ENCODE results near the gene KRTCAP2. TPM values are rescaled to one million over a fixed set of nuclear protein-coding genes. Genes with fewer than 3 reads are reported as not detected.

Gene KRTCAP2
- 19.8 and 25.9 TPM in 2 replicates for total RNA-seq (2013; cell fraction: nucleolus; rRNA removed)
- 142 and 149 TPM in 2 replicates for total RNA-seq (2014; rRNA removed)
- total RNA-seq (2014; rRNA removed; fragmentation: Illumina TruSeq; extraction: Trizol): 90.5 and 95.1 TPM in 2 replicates
- total RNA-seq (2021): 97.2 and 101 TPM in 2 replicates
- 176 TPM for polyA plus RNA-seq (2011; ENCODE audit: low read depth)
- 42.5 and 61.3 TPM in 2 replicates for polyA plus RNA-seq (2011; rRNA removed)
- 112 and 161 TPM in 2 replicates for polyA plus RNA-seq (2011; cell fraction: cytosol; rRNA removed)
- 95.9 and 97.3 TPM in 2 replicates for polyA plus RNA-seq (2011; cell fraction: nucleus; rRNA removed)
- 124 and 153 TPM in 2 replicates for polyA plus RNA-seq (2012)
- 92.4 and 139 TPM in 2 replicates for polyA plus RNA-seq (2014; fragmentation: Illumina TruSeq; extraction: Trizol)
- 100 to 1,000 TPM; 144 to 181 TPM for polyA plus RNA-seq (2014; fragmentation: Nextera tagmentation; extraction: Ambion mirVana)
- polyA plus RNA-seq (2014; rRNA removed): 78.1 and 79.7 TPM in 2 replicates
- 100 to 1,000 TPM; 230 to 238 TPM for polyA plus RNA-seq (2016; fragmentation: Nextera tagmentation; extraction: Ambion mirVana)
- polyA minus RNA-seq (2011; rRNA and poly(A)+ RNA removed): 64.4 and 93.5 TPM in 2 replicates
- polyA minus RNA-seq (2011; cell fraction: cytosol; rRNA and poly(A)+ RNA removed): 41.7 and 45.5 TPM in 2 replicates
- 16.6 and 31.4 TPM in 2 replicates for polyA minus RNA-seq (2011; cell fraction: nucleus; rRNA and poly(A)+ RNA removed)
- Bru-seq, nascent RNA: percentile 66 among the genes with signal in this experiment
- BruChase-seq, experiment 1, labeled RNA remaining after a 6-hour chase: percentile 90 among the genes with signal in this experiment
- percentile 81 among the genes with signal in this experiment for BruChase-seq, experiment 2, labeled RNA remaining after a 2-hour chase
- long read RNA-seq, experiment 1, transcript KRTCAP2-201 (5 exons, 552 nt): major isoform, 34 of 39 reads
- long read RNA-seq, experiment 1, partial matches to known transcripts: 1 of 39 reads
- long read RNA-seq, experiment 1, other reads (novel, unspliced or antisense): 2 of 39 reads
- long read RNA-seq, experiment 2, transcript KRTCAP2-201 (5 exons, 552 nt): major isoform, 44 of 53 reads
- long read RNA-seq, experiment 2, partial matches to known transcripts: 2 of 53 reads
- long read RNA-seq, experiment 2, other reads (novel, unspliced or antisense): 1 of 53 reads

- peak within 1 kb of the TSS; percentile 93 for H3K27ac ChIP-seq (ENCODE audit: control insufficient read depth, insufficient read depth)
- DNase-seq (ENCODE audit: low read depth, low spot score) (peak; percentile 89), FAIRE-seq (peak; percentile 95), ATAC-seq (peak; percentile 89)
- ChIA-PET SMC1A (ENCODE audit: uncharacterized antibody, unreplicated experiment) (interaction anchor here (0.6 to 4.7 kb wide), 19 partner anchors 12 to 111 kb away, joined by 3 to 46 read pairs (median 5); a partner anchor contains a TSS), POLR2A (interaction anchor here (0.6 to 7.4 kb wide), 15 partner anchors 12 to 783 kb away, joined by 3 to 77 read pairs (median 5); partner anchors contain the start of genes CLK2, MTX1 and SLC50A1), CTCF (interaction anchor here (0.6 to 12.1 kb wide), 60 partner anchors 8 to 788 kb away, joined by 3 to 284 read pairs (median 4); partner anchors contain the start of genes CLK2, FDPS, MTX1 and PMVK), RAD21 (ENCODE audit: unreplicated experiment) (interaction anchor here (0.6 to 2.3 kb wide), 22 partner anchors 12 to 694 kb away, joined by 3 to 21 read pairs (median 4); partner anchors contain the start of genes EFNA3 and SLC50A1)
- H3K4me3 ChIP-seq: peak within 1 kb of the TSS; percentile 73
- H2AFZ ChIP-seq (ENCODE audit: control insufficient read depth, low read depth, low read length): peak within 1 kb of the TSS; percentile 96
- H4K20me1 ChIP-seq (ENCODE audit: control insufficient read depth, insufficient read depth): no peaks in the 10 kb centered on the region
- H3K9me3 ChIP-seq (replicated peaks; ENCODE audit: control insufficient read depth, insufficient read depth, low read length): no peaks in the 10 kb centered on the region; the same call in 2 of the 3 replicates
- H3K36me3 ChIP-seq (ENCODE audit: control insufficient read depth in 2 of 2, insufficient read depth in 2 of 2, low read length in 1 of 2): peaks cover 0 to 3% of the 10 kb centered on the region in 2 experiments; a peak in 1 of 4 replicates
- peaks cover 26% of the 10 kb centered on the region for H3K4me1 ChIP-seq (ENCODE audit: control insufficient read depth, insufficient read depth, low read length)
- BruUV-seq (replicated peaks): TSS peak; percentile 86
- H3K4me2 ChIP-seq (ENCODE audit: control insufficient read depth, insufficient read depth): peak within 1 kb of the TSS; percentile 97
- in situ Hi-C loops (cut with MboI) (no loop called here), intact Hi-C loops (cut with micrococcal nuclease; ENCODE audit: unreplicated experiment) (loop anchor here (5.0 kb wide), 1 partner anchor 36 kb away; the partner anchor contains the start of gene SLC50A1)
- peaks cover 12% of the 10 kb centered on the region for H3K79me2 ChIP-seq (ENCODE audit: control insufficient read depth, insufficient read depth, low read length)
- under 1% methylated on average over 53 of the region's 57 CpGs for WGBS (ENCODE audit: insufficient coverage, insufficient replicate concordance, low lambda C conversion rate, missing lambda C conversion rate)
- peak within 1 kb of the TSS; percentile 97 for H3K9ac ChIP-seq (ENCODE audit: control insufficient read depth, insufficient read depth, low read length)
- H3K27me3 ChIP-seq (replicated peaks in 1 of 2; ENCODE audit: control insufficient read depth in 2 of 2, insufficient read depth in 2 of 2, low read length in 1 of 2): no peaks in the 10 kb centered on the region
- no peak for TF ChIP-seq E2F8 (IDR thresholded peaks at IDR 0.05; ENCODE audit: low read depth, partially characterized antibody)
- peak; percentile 76 for TF ChIP-seq NBN (IDR thresholded peaks at IDR 0.05)
- peak; percentile 89 for TF ChIP-seq CBFB (IDR thresholded peaks at IDR 0.05; ENCODE audit: low read depth)
- TF ChIP-seq FOS (IDR thresholded peaks at IDR 0.05; ENCODE audit: borderline replicate concordance, extremely low read depth, insufficient read length): no peak
- peak; percentile 46 for TF ChIP-seq SP1 (IDR thresholded peaks at IDR 0.05; ENCODE audit: low read depth, low read length)
- 0 out of 2 replicates have a peak, but pooled peaks have one; percentile 59 for TF ChIP-seq WRNIP1 (IDR thresholded peaks at IDR 0.05; ENCODE audit: borderline replicate concordance, low read depth, low read length)
- no peak for TF ChIP-seq EZH2 (IDR thresholded peaks at IDR 0.05; ENCODE audit: borderline replicate concordance, control insufficient read depth, low read depth, low read length)
- no peak for TF ChIP-seq STAT3 (IDR thresholded peaks at IDR 0.05; ENCODE audit: low read depth, low read length)
- TF ChIP-seq EED (IDR thresholded peaks at IDR 0.05; ENCODE audit: low read depth): no peak
- no peak for TF ChIP-seq IRF5 (IDR thresholded peaks at IDR 0.05; ENCODE audit: borderline replicate concordance)
- TF ChIP-seq ZNF207 (IDR thresholded peaks at IDR 0.05; ENCODE audit: borderline replicate concordance): no peak
These were observed at the start of gene KRTCAP2 for GRCh38 chr1:155172732-155173477. KRTCAP2 (minus strand) TSS chr1:155173304; CDS start chr1:155173224, 80 bp downstream.

Data from GM12878 (cell line).